IPS-15b (cell line): Measurements from ENCODE around the gene TRAPPC3.
"Not testable (repeated sequence)": the region's sequence is repeated elsewhere in the genome, so short reads cannot be mapped to it uniquely, and the experiment has no call there.

Source experiments
- H3K27me3 ChIP-seq: one replicate; pipeline ENCODE4 v1.6.1; 2013; ENCODE audit warnings: low read length; ENCODE audit not compliant: control insufficient read depth, insufficient read depth
- H3K36me3 ChIP-seq: one replicate; pipeline ENCODE4 v1.6.1; 2013; ENCODE audit warnings: low read length; ENCODE audit not compliant: control insufficient read depth, insufficient read depth
- H3K4me1 ChIP-seq: one replicate; pipeline ENCODE4 v1.6.1; 2013; ENCODE audit warnings: mild to moderate bottlenecking, low read length; ENCODE audit not compliant: control insufficient read depth, insufficient read depth
- H3K4me3 ChIP-seq: one replicate; pipeline ENCODE4 v1.5.1; 2013; ENCODE audit warnings: low read depth, low read length
- H3K9ac ChIP-seq: one replicate; pipeline ENCODE4 v1.6.1; 2013; ENCODE audit warnings: low read depth, mild to moderate bottlenecking, low read length
- H3K9me3 ChIP-seq: one replicate; pipeline ENCODE4 v1.6.1; 2013; ENCODE audit warnings: mild to moderate bottlenecking, low read length; ENCODE audit not compliant: control insufficient read depth, insufficient read depth

TRAPPC3 gene

DNA sequence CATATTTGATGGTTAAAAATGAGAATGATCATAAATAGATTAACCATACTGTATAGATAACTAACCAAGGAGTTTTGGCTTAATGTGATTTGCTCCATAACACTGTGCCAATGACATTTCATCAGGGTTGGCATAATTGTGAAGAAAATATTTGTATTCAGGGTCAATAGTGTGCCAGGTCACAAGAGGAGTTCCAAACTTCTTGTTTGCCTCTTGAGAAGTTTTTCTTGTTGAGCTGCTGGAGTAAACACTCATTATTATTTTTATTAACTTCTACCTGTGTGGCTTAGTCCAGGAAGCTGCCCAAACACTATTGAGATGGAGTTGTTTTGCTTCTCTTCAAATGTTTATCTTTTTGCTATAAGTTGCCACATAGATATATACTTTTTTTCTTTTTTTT, 14.1 kb upstream of the TRAPPC3 start:
- H3K9ac ChIP-seq: no peak overlapping the region
- no peaks in the 10 kb centered on the region for H3K36me3 ChIP-seq
- no peaks in the 10 kb centered on the region for H3K9me3 ChIP-seq
- H3K4me3 ChIP-seq: no peak overlapping the region
- peaks cover 3% of the 10 kb centered on the region for H3K27me3 ChIP-seq
- peaks cover 5% of the 10 kb centered on the region for H3K4me1 ChIP-seq

DNA sequence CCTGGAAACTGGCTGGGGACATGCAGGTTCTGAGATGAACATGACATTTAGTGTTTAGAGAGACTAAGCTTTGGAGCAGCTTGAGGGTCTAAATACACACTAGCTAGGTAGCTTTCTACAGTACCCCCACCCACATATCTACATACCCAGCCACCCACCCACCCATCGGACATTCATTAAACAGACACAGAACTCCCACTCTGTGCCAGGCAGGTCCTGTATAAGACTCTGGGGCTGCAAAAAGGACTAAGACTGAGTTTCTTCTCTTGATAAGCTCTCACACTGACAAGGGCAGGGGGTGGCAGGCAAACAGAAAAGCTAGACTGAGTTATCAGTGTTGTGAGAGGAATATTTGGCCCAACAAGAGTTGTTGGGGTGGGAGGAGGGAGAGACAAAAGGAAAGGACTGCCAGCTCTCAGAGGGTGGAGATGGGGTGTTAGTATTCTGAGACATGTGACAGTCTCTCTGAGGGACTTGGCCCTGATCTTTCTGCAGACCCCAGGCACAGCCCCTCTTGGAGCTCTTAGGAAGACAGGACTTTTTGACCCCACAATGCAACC, 13.5 kb upstream of the TRAPPC3 start:
- no peak overlapping the region for H3K9ac ChIP-seq
- no peaks in the 10 kb centered on the region for H3K36me3 ChIP-seq
- no peaks in the 10 kb centered on the region for H3K9me3 ChIP-seq
- H3K4me1 ChIP-seq: peaks cover 9% of the 10 kb centered on the region
- peaks cover 10% of the 10 kb centered on the region for H3K27me3 ChIP-seq
- no peak overlapping the region for H3K4me3 ChIP-seq

- peak overlapping the region; percentile 71 for H3K9ac ChIP-seq
- peaks cover 12% of the 10 kb centered on the region for H3K27me3 ChIP-seq
- peaks cover 9% of the 10 kb centered on the region for H3K4me1 ChIP-seq
- no peaks in the 10 kb centered on the region for H3K36me3 ChIP-seq
- H3K4me3 ChIP-seq: peak overlapping the region; percentile 54
- no peaks in the 10 kb centered on the region for H3K9me3 ChIP-seq
These were observed 12.6 kb upstream of the TRAPPC3 start for GRCh38 chr1:36161641-36162531.

GRCh38 chr1:36160949-36161485, 11.7 kb upstream of the TRAPPC3 start:
- peak overlapping the region; percentile 71 for H3K9ac ChIP-seq
- H3K4me3 ChIP-seq: peak overlapping the region; percentile 54
- H3K4me1 ChIP-seq: peaks cover 9% of the 10 kb centered on the region
- no peaks in the 10 kb centered on the region for H3K9me3 ChIP-seq
- H3K36me3 ChIP-seq: no peaks in the 10 kb centered on the region
- peaks cover 12% of the 10 kb centered on the region for H3K27me3 ChIP-seq

GRCh38 chr1:36160388-36160948, 11.2 kb upstream of the TRAPPC3 start:
- Histone ChIP-seq H3K4me1 (peaks cover 9% of the 10 kb centered on the region), H3K4me3 (peak overlapping the region; percentile 54), H3K9me3 (no peaks in the 10 kb centered on the region), H3K27me3 (peaks cover 12% of the 10 kb centered on the region), H3K9ac (no peak overlapping the region), H3K36me3 (no peaks in the 10 kb centered on the region)

DNA sequence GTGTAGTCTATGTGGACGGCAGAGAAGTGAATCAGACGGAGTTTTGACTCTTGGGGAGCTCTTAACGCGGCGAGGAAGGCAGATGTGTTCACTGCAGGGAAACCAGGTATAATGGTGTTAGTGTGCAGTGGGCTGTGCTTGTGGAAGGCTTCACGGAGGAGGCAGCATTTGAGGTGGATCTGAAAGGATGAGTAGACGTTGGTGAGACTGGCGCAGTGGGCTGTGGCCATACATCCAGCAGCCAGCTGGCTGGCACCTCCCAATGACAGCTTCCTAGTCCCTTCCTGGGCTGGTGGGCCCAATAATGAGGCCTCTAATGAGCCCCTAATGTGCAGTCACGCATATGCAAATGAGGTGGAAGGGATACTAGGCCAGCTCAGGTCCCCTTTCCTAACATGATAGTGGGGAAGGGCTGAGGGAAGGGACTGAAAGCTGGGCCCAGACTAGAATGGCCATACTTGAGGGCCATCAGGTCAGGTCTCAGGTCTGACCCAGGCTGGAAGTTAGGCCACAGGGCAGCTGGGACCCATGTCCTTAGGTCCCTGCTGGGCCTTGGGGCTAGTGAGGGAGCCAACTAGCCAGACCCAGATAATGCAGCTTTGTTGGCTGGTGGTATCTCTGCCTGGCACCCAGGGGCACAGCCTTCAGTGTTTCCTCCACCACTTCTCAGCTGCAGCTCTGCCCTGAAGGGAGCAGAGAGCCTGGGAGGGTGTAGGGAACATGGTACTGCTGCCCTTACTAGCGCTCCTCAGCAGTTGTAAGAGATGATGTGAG, 10.5 kb upstream of the TRAPPC3 start:
- no peak overlapping the region for H3K4me3 ChIP-seq
- H3K9ac ChIP-seq: no peak overlapping the region
- H3K4me1 ChIP-seq: peaks cover 9% of the 10 kb centered on the region
- no peaks in the 10 kb centered on the region for H3K9me3 ChIP-seq
- peaks cover 16% of the 10 kb centered on the region for H3K27me3 ChIP-seq
- no peaks in the 10 kb centered on the region for H3K36me3 ChIP-seq

GRCh38 chr1:36158827-36159252, 9.6 kb upstream of the TRAPPC3 start:
- H3K4me1 ChIP-seq: peaks cover 11% of the 10 kb centered on the region
- H3K4me3 ChIP-seq, H3K9me3 ChIP-seq, H3K36me3 ChIP-seq, H3K9ac ChIP-seq: not testable (repeated sequence)
- peaks cover 25% of the 10 kb centered on the region for H3K27me3 ChIP-seq

DNA sequence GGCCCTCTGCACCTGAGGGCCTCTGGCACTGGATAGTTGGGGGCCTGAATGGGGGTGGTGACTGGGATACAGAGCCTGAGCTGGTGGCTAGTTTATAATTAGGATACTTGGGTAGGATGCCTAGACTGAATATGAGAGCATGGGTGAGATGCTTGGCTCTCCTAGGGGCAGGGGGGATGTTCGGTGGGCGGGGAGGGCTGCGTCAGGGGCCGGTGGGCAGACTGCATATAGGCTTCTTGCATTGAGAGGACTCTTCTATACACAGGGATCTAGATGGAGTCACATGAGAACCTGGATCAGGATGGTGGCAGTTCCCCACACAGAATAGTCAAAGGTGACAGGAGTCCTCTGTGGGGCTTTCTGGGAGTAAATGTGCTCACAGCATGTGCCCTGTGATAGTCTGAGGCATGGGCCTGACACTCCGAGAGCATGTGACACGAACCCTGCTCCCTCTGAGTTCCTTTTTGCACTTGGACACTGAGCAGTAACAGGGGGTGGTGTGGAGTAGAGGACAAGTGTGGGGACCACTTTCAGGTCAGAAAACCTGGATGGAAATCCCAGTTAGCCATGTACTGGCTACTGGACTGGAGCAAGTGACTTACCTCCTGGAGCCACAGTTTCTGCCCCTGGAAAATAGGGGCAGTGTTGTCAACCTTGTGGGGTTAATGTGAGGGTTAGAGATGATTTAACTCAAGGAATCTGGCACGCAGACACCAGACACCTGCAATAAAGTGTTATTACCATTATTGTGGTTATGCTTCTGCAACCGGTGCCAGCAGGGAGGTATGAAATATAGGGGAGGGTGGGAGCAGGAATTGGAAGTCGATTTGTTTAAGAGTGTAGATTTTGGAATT, 8.9 kb upstream of the TRAPPC3 start:
- peak overlapping the region; percentile 74 for H3K4me3 ChIP-seq
- peaks cover 11% of the 10 kb centered on the region for H3K4me1 ChIP-seq
- H3K9me3 ChIP-seq: no peaks in the 10 kb centered on the region
- no peaks in the 10 kb centered on the region for H3K36me3 ChIP-seq
- H3K9ac ChIP-seq: no peak overlapping the region
- H3K27me3 ChIP-seq: peaks cover 32% of the 10 kb centered on the region

- no peaks in the 10 kb centered on the region for H3K36me3 ChIP-seq
- no peaks in the 10 kb centered on the region for H3K9me3 ChIP-seq
- H3K4me1 ChIP-seq: peaks cover 11% of the 10 kb centered on the region
- H3K9ac ChIP-seq: peak overlapping the region; percentile 24
- H3K4me3 ChIP-seq: peak overlapping the region; percentile 74
- H3K27me3 ChIP-seq: peaks cover 39% of the 10 kb centered on the region
These were observed 8.0 kb upstream of the TRAPPC3 start for GRCh38 chr1:36157115-36157903.

DNA sequence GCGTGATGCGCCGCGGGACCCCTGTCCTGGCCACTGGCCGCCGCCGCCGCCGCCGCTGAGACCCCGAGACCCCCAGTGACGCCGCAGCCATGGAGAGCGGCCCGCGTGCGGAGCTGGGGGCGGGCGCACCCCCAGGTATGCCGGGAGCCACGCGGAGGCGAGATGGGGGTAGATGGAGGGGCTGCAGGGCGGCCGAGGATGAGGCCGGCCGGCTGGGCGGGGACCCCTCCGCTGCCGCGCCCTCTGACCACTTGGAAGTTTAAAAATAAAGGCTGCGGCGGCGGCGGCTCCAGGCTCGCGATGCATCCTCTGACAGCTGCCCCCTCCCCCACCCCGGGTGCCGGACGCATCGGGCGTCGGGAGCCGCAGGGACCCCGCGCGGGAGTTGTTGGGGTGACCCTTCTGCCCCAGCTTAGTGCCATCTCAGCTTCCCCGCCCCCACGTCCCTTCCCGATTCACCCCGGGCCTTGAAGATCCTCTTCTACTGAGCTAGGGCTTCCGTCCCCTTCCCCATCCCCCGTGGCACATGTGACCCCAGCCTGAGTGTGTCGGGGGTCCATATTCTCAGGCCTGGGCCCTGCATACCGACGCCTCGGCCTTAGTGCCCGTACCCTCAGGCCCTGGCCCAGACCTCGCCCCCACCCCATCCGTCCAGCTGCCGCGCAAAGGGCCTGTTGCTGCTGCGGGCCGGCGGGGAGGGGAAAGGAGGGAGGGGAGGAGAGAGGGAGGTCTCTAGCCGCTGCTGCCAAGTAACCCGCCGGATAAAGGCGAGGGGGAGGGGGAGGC, 7.2 kb upstream of the TRAPPC3 start:
- Histone ChIP-seq H3K4me1 (peaks cover 10% of the 10 kb centered on the region), H3K36me3 (no peaks in the 10 kb centered on the region), H3K27me3 (peaks cover 45% of the 10 kb centered on the region), H3K9ac (peak overlapping the region; percentile 24), H3K9me3 (no peaks in the 10 kb centered on the region), H3K4me3 (peak overlapping the region; percentile 74)
